Tibial artery (tissue), 4 donors: ENCODE data around the gene HNRNPR.

Experiments used
- DNase-seq, 2 donors: peaks; one replicate each; pipeline ENCODE4 v3.0.0-alpha.2; 2019
- H3K27ac ChIP-seq, 2 donors: fragments of 200-600 bp; sonication (generic) in 1 of 2; 1 replicate in 1 of 2; 2 replicates in 1 of 2; pipeline ENCODE4 v1.5.1; 2018 to 2019; ENCODE audit warnings: mild to moderate bottlenecking in 1 of 2
- H3K27me3 ChIP-seq, 2 donors: fragments of 200-600 bp; sonication (generic) in 1 of 2; one replicate each; pipeline versions ENCODE4 v1.5.1 to v1.6.0; 2016 to 2019
- H3K36me3 ChIP-seq, 3 donors: fragments of 200-600 bp; sonication (generic) in 2 of 3; one replicate each; pipeline ENCODE4 v1.5.1; 2016 to 2019; ENCODE audit warnings: mild to moderate bottlenecking in 2 of 3
- H3K4me1 ChIP-seq, 4 donors: fragments of 200-600 bp; sonication (generic) in 2 of 4; 1 replicate in 3 of 4; 2 replicates in 1 of 4; pipeline ENCODE4 v1.5.1; 2016 to 2019
- H3K4me3 ChIP-seq, 2 donors: fragments of 200-600 bp; sonication (generic) in 1 of 2; 1 replicate in 1 of 2; 2 replicates in 1 of 2; pipeline ENCODE4 v1.5.1; 2018 to 2019; ENCODE audit warnings: mild to moderate bottlenecking in 2 of 2
- H3K9me3 ChIP-seq, 3 donors: fragments of 200-600 bp; sonication (generic) in 1 of 3; one replicate each; pipeline ENCODE4 v1.5.1; 2016 to 2019
- CTCF ChIP-seq, 2 experiments: fragments of 200-600 bp in 1 of 2; fragments of 450-650 bp in 1 of 2; IDR thresholded peaks; one replicate each; pipeline ENCODE4 v1.5.1; 2017 to 2019; ENCODE audit warnings: antibody characterized with exemption in 2 of 2, mild to moderate bottlenecking in 1 of 2, moderate library complexity in 1 of 2
- intact Hi-C: fragments of 100-400 bp; cut with DNase I; formaldehyde crosslinking; loops from one replicate; pipeline ENCODE4 v1.15.0; 2023; ENCODE audit warnings: low total_unique reads

HNRNPR gene

GRCh38 chr1:23354245-23354644 lies 10.2 kb upstream of the HNRNPR start:
- intact Hi-C loops: no loop called here

GRCh38 chr1:23352096-23352695 lies 8.1 kb upstream of the HNRNPR start:
- Histone ChIP-seq H3K4me1 (peaks cover 0 to 3% (median under 1%) of the 10 kb centered on the region in 4 donors), H3K36me3 (no peaks in the 10 kb centered on the region), H3K27me3 (no peaks in the 10 kb centered on the region), H3K4me3 (no peak overlapping the region), H3K9me3 (no peaks in the 10 kb centered on the region), H3K27ac (no peak overlapping the region)
- no peak for TF ChIP-seq CTCF (IDR thresholded peaks at IDR 0.05)
- intact Hi-C loops: no loop called here
- DNase-seq: no peak

More at GRCh38 chr1:23354245-23354644, 10.2 kb upstream of the HNRNPR start:
- H3K4me3 ChIP-seq: no peak overlapping the region
- no peak for TF ChIP-seq CTCF (IDR thresholded peaks at IDR 0.05)
- no peak overlapping the region for H3K27ac ChIP-seq
- peaks cover 2 to 9% (median 6%) of the 10 kb centered on the region in 3 donors for H3K36me3 ChIP-seq
- H3K9me3 ChIP-seq: peaks cover 0 to under 1% (median 0%) of the 10 kb centered on the region in 3 donors
- no peaks in the 10 kb centered on the region for H3K27me3 ChIP-seq
- peaks cover 0 to 21% (median 1%) of the 10 kb centered on the region in 4 donors for H3K4me1 ChIP-seq
- no peak for DNase-seq

- no peaks in the 10 kb centered on the region for H3K27me3 ChIP-seq
- peaks cover 0 to 27% (median 19%) of the 10 kb centered on the region in 4 donors for H3K4me1 ChIP-seq
- no peak overlapping the region for H3K4me3 ChIP-seq
- H3K27ac ChIP-seq: no peak overlapping the region
- DNase-seq: no peak
- no peaks in the 10 kb centered on the region for H3K9me3 ChIP-seq
- intact Hi-C loops: loop anchor here (2.0 to 10.0 kb wide), 2 partner anchors 23 to 59 kb away; partner anchors contain the start of gene ZNF436
- TF ChIP-seq CTCF (IDR thresholded peaks at IDR 0.05): no peak
- no peaks in the 10 kb centered on the region for H3K36me3 ChIP-seq
Measured at GRCh38 chr1:23345920-23346319, 1.8 kb upstream of the HNRNPR start.

GRCh38 chr1:23344987-23345472 lies 946 bp upstream of the HNRNPR start:
- Histone ChIP-seq H3K9me3 (no peaks in the 10 kb centered on the region), H3K4me1 (peaks cover 0 to 36% (median 28%) of the 10 kb centered on the region in 4 donors), H3K36me3 (no peaks in the 10 kb centered on the region), H3K27ac (peak overlapping the region; percentile 95 to 98), H3K27me3 (no peaks in the 10 kb centered on the region), H3K4me3 (peak overlapping the region; percentile 80 to 89)
- no peak for DNase-seq
- intact Hi-C loops: loop anchor here (2.0 to 10.0 kb wide), 2 partner anchors 24 to 60 kb away; partner anchors contain the start of gene ZNF436
- no peak for TF ChIP-seq CTCF (IDR thresholded peaks at IDR 0.05)

- Histone ChIP-seq H3K27me3 (no peaks in the 10 kb centered on the region), H3K4me1 (peaks cover 0 to 52% (median 33%) of the 10 kb centered on the region in 4 donors), H3K36me3 (no peaks in the 10 kb centered on the region), H3K4me3 (peak overlapping the region; percentile 80 to 89), H3K9me3 (no peaks in the 10 kb centered on the region), H3K27ac (peak overlapping the region; percentile 95 to 98)
- peak in 1 of 2 donors; percentile 69 for DNase-seq
- TF ChIP-seq CTCF (IDR thresholded peaks at IDR 0.05): no peak
- intact Hi-C loops: loop anchor here (2.0 to 10.0 kb wide), 2 partner anchors 25 to 61 kb away; partner anchors contain the start of gene ZNF436
Measured at GRCh38 chr1:23343221-23344110, 618 bp downstream of the HNRNPR start.
